Upper lobe of right lung (tissue), 1 donor: Measurements from ENCODE around the gene PDE11A. TPM values are rescaled to one million over a fixed set of nuclear protein-coding genes. Genes with fewer than 3 reads are reported as not detected.

Source experiments
- ATAC-seq: fragments of 200-7000 bp; cut with Tn5 transposase; one replicate; pipeline ENCODE4 v1.9.1; 2020; ENCODE audit warnings: mild to moderate bottlenecking, moderate library complexity
- DNase-seq: peaks from one replicate; pipeline ENCODE4 v3.0.0-alpha.2; 2020
- H3K27ac ChIP-seq: fragments of 200-600 bp; one replicate; pipeline ENCODE4 v1.8.0; 2022
- H3K27me3 ChIP-seq: fragments of 200-600 bp; one replicate; pipeline ENCODE4 v1.8.0; 2022; ENCODE audit warnings: mild to moderate bottlenecking
- H3K36me3 ChIP-seq: fragments of 200-600 bp; one replicate; pipeline ENCODE4 v1.8.0; 2022
- H3K4me1 ChIP-seq: fragments of 200-600 bp; one replicate; pipeline ENCODE4 v1.8.0; 2022
- H3K4me3 ChIP-seq: fragments of 200-600 bp; one replicate; pipeline ENCODE4 v1.8.0; 2022; ENCODE audit warnings: mild to moderate bottlenecking
- H3K9me3 ChIP-seq: fragments of 200-600 bp; one replicate; pipeline ENCODE4 v1.8.0; 2022
- intact Hi-C: fragments of 100-400 bp; cut with DNase I; formaldehyde crosslinking; loops from one replicate; pipeline ENCODE4 v1.11.0; 2022
- total RNA-seq: library from RNA; stranded (reverse); fragmentation: NEBNext Ultra II Directional; extraction: Animal tissue kit (Norgen Biotek cat#: 25700); gene quantifications from one replicate; pipeline ENCODE4 v1.2.1, GENCODE V29; 2021
- TF ChIP-seq, protein P1 (sequence below): fragments of 200-600 bp; IDR thresholded peaks from one replicate; pipeline ENCODE4 v1.8.0; 2022; ENCODE audit warnings: antibody characterized with exemption
- donor health status: DM: no; HTN: yes; CAD: no; lungs with severe emphysema.

Gene PDE11A
- total RNA-seq, 1 donor from 2014 or later: not detected

GRCh38 chr2:177658309-177658708 lies 414.3 kb downstream of the PDE11A start:
- intact Hi-C loops: no loop called here
- Histone ChIP-seq H3K36me3 (no peaks in the 10 kb centered on the region), H3K27ac (no peak overlapping the region), H3K9me3 (no peaks in the 10 kb centered on the region), H3K27me3 (no peaks in the 10 kb centered on the region), H3K4me1 (no peaks in the 10 kb centered on the region), H3K4me3 (no peak overlapping the region)
- DNase-seq (no peak), ATAC-seq (no peak)
- TF ChIP-seq, protein P1, sequence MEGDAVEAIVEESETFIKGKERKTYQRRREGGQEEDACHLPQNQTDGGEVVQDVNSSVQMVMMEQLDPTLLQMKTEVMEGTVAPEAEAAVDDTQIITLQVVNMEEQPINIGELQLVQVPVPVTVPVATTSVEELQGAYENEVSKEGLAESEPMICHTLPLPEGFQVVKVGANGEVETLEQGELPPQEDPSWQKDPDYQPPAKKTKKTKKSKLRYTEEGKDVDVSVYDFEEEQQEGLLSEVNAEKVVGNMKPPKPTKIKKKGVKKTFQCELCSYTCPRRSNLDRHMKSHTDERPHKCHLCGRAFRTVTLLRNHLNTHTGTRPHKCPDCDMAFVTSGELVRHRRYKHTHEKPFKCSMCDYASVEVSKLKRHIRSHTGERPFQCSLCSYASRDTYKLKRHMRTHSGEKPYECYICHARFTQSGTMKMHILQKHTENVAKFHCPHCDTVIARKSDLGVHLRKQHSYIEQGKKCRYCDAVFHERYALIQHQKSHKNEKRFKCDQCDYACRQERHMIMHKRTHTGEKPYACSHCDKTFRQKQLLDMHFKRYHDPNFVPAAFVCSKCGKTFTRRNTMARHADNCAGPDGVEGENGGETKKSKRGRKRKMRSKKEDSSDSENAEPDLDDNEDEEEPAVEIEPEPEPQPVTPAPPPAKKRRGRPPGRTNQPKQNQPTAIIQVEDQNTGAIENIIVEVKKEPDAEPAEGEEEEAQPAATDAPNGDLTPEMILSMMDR: no peak

DNA sequence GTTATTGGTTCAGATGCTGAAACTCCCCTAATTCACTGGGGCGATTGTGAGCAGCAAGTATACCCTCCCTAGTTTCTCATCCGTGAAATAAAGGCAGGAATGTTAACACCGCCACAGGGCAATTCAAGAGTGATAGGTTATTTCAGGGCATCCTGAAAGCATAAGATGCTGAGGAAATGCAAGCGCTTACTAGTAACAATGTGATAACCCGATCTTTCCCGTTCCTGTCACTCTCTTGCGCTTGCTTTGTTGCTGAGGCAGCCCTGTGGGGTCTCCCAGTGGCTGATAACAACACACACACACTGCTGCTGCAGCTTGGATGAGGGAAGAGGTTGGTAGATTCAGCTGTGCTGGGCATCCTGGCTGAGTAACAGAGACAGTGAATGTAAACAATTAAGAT lies 420.7 kb downstream of the PDE11A start:
- Histone ChIP-seq H3K27me3 (no peaks in the 10 kb centered on the region), H3K9me3 (no peaks in the 10 kb centered on the region), H3K4me1 (no peaks in the 10 kb centered on the region), H3K27ac (no peak overlapping the region), H3K4me3 (no peak overlapping the region), H3K36me3 (no peaks in the 10 kb centered on the region)
- intact Hi-C loops: no loop called here
- ATAC-seq (no peak), DNase-seq (no peak)
- TF ChIP-seq, protein P1: no peak

DNA sequence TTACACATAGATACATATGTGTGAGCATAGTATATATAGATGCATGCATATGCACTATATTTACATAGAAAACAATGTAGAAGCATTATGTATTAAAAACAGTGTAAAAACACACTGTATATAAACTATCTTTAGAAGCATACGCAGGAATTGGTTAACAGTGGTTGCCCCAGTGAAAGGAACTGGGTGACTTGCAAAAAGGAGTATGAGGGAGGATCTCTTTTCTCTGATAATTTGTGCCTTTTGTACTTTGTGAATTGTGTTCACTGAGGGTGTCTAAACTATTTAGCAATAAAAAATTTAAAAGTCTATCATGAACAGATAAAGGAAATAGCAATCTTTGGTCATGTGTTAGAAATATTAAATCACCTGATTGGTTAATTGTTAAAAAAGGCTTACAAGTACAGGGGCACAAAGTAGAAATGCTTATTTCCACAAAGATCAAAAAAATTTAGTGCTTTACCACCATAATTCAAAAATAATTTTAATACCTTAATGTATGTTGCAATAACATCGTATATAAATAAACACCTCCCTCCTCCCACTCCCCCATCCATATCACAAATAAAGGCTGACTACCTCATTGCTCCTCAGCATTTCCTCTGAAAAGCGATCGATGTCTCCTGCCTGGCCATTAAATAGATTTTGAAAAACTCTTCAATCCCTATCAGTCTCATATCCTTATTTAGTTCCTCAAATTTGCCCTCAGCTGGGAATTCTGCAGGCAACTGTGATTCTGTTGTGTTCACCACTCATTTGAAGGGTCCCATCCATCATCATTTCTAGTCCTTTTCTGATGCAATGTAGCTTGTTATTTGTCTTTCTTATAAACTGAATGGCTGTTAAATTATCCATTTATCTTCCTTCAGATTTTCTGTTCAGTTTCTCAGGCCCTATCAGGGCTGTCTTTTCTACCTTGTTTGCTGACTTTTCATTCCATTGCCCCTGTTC lies 422.7 kb downstream of the PDE11A start:
- Histone ChIP-seq H3K4me1 (no peaks in the 10 kb centered on the region), H3K4me3 (no peak overlapping the region), H3K27me3 (no peaks in the 10 kb centered on the region), H3K9me3 (no peaks in the 10 kb centered on the region), H3K36me3 (no peaks in the 10 kb centered on the region), H3K27ac (no peak overlapping the region)
- intact Hi-C loops: no loop called here
- DNase-seq (no peak), ATAC-seq (no peak)
- TF ChIP-seq, protein P1: no peak

DNA sequence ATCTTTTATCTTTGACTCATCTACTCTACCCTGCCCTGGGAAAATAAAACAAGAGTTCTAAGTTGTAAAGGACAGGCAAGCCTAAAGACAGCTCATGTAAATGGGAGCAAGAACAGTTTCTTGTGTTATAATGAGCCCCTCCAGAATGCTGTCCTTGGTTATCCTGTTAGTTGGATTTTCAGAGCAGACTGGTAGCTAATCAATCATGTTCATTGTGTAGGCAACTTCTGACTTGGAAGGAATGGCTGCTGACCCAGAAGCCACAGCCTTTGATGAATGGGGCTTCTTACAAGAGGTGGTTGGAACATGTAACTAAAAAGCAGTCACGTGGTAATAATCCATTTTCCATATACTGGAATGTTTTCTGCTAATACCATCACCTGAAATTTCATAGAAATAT lies 425.8 kb downstream of the PDE11A start:
- TF ChIP-seq, protein P1: no peak
- Histone ChIP-seq H3K36me3 (no peaks in the 10 kb centered on the region), H3K4me3 (no peak overlapping the region), H3K27ac (no peak overlapping the region), H3K4me1 (no peaks in the 10 kb centered on the region), H3K27me3 (no peaks in the 10 kb centered on the region), H3K9me3 (no peaks in the 10 kb centered on the region)
- DNase-seq (no peak), ATAC-seq (no peak)
- intact Hi-C loops: no loop called here

DNA sequence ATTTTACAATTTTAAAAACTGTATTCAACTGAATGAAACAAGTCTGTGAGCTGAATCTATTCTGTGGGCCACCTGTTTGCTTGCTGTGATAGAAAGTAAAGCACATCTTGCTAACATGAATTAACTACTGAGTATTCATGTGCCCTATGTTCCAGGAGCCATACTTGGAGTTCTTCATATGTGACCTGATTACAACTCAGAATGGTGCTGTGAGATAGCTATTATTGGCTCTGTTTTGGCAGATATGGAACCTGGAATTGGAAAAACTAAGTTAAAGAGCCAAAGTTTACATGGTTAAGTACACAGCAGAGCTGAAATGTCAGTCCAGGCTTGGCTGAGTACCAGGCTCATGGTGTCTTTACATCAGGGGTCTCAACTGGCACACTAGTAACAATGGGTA lies 426.3 kb downstream of the PDE11A start:
- intact Hi-C loops: no loop called here

More for the DNA sequence above, 426.3 kb downstream of the PDE11A start:
- Histone ChIP-seq H3K4me3 (no peak overlapping the region), H3K27ac (no peak overlapping the region), H3K36me3 (no peaks in the 10 kb centered on the region), H3K4me1 (no peaks in the 10 kb centered on the region), H3K27me3 (no peaks in the 10 kb centered on the region), H3K9me3 (no peaks in the 10 kb centered on the region)
- TF ChIP-seq, protein P1: no peak
- ATAC-seq: no peak
- no peak for DNase-seq
